K562 (cell line): ENCODE results near the gene HSD11B1L. TPM values are rescaled to one million over a fixed set of nuclear protein-coding genes. Genes with fewer than 3 reads are reported as not detected.

Experiments
- ATAC-seq: fragments of 200-7000 bp; cut with Tn5 transposase; 3 replicates; pipeline ENCODE4 v1.9.1; 2020; ENCODE audit warnings: moderate library complexity
- BruUV-seq: library from RNA; stranded (reverse); fragments of 400-500 nt; replicated peaks from 2 replicates; lab custom pipeline; 2021; lab: Mats Ljungman, UMichigan
- CTCF ChIA-PET: fragments of 300-600 bp; formaldehyde crosslinking; extraction: SDS; loops from one replicate; lab custom pipeline; 2021; ENCODE audit warnings: low intra/inter-chr PET ratio; lab: Yijun Ruan, JAX
- POLR2A ChIA-PET: fragments of 300-600, 350-650 bp; sonication (Branson Sonifier 250); formaldehyde crosslinking; extraction: SDS; loops from one replicate; lab custom pipeline; 2021; ENCODE audit warnings: antibody characterized with exemption, inconsistent platforms; lab: Yijun Ruan, JAX
- DNase-seq, 4 experiments: peaks; one replicate each; pipeline versions ENCODE4 v3.0.0 to v3.0.0-alpha.2; 2011 to 2018; ENCODE audit warnings: low spot score in 3 of 4, mixed read lengths in 3 of 4; ENCODE audit errors: extremely low read depth in 1 of 4
- FAIRE-seq: peaks from 2 replicates; lab custom pipeline; 2011; peaks lifted over from hg19 to GRCh38; lab: Jason Lieb, UNC
- H2AFZ ChIP-seq: 2 replicates; pipeline ENCODE4 v1.6.0; 2011; ENCODE audit warnings: low read depth, low read length, control low read depth, inconsistent platforms
- H3K27ac ChIP-seq: fragments of 200-600 bp; 3 replicates; pipeline ENCODE4 v1.8.0; 2011; ENCODE audit warnings: low read depth, mild to moderate bottlenecking, control low read depth, inconsistent platforms, low read length, moderate library complexity, mixed read lengths; ENCODE audit errors: extremely low read depth
- H3K27me3 ChIP-seq, 2 experiments: fragments of 300-600 bp in 1 of 2; 2 replicates in 1 of 2; 3 replicates in 1 of 2; pipeline versions ENCODE4 v1.6.0 to v1.8.0; 2011; ENCODE audit warnings: inconsistent platforms in 2 of 2, low read length in 2 of 2, mild to moderate bottlenecking in 1 of 2, mixed read lengths in 1 of 2, moderate library complexity in 1 of 2; ENCODE audit not compliant: control insufficient read depth in 2 of 2, insufficient read depth in 2 of 2
- H3K36me3 ChIP-seq: fragments of 300-600 bp; 3 replicates; pipeline ENCODE4 v1.8.0; 2011; ENCODE audit warnings: mild to moderate bottlenecking, low read length, inconsistent platforms; ENCODE audit not compliant: control insufficient read depth, insufficient read depth
- H3K4me1 ChIP-seq, 2 experiments: fragments of 200-600 bp in 1 of 2; replicated peaks in 1 of 2; 2 replicates in 1 of 2; 3 replicates in 1 of 2; pipeline versions ENCODE4 v1.5.1 to v1.8.0; 2011; ENCODE audit warnings: inconsistent platforms in 2 of 2, low read length in 2 of 2, mild to moderate bottlenecking in 1 of 2, mixed read lengths in 1 of 2, moderate library complexity in 1 of 2; ENCODE audit not compliant: control insufficient read depth in 2 of 2, insufficient read depth in 2 of 2
- H3K4me2 ChIP-seq: 2 replicates; pipeline ENCODE4 v1.6.1; 2011; ENCODE audit warnings: low read length, control low read depth, inconsistent platforms, mixed read lengths; ENCODE audit not compliant: insufficient read depth
- H3K4me3 ChIP-seq: fragments of 200-600 bp; sonication (generic), shearing (Covaris generic); 2 replicates; pipeline ENCODE4 v1.5.1; 2016; ENCODE audit warnings: control low read depth, inconsistent platforms
- H3K79me2 ChIP-seq: fragments of 200-600 bp; 3 replicates; pipeline ENCODE4 v1.8.0; 2011; ENCODE audit warnings: low read length, inconsistent platforms; ENCODE audit not compliant: control insufficient read depth, insufficient read depth
- H3K9ac ChIP-seq, 2 experiments: 2 replicates each; pipeline versions ENCODE4 v1.6.0 to v1.6.1; 2011; ENCODE audit warnings: low read depth in 2 of 2, low read length in 2 of 2, control low read depth in 1 of 2, inconsistent platforms in 1 of 2, mild to moderate bottlenecking in 1 of 2, mixed read lengths in 1 of 2; ENCODE audit not compliant: insufficient read depth in 1 of 2
- H3K9me1 ChIP-seq: one replicate; pipeline ENCODE4 v1.6.0; 2011; ENCODE audit warnings: inconsistent platforms, mild to moderate bottlenecking, low read length, moderate library complexity; ENCODE audit not compliant: control insufficient read depth, insufficient read depth
- H3K9me3 ChIP-seq: replicated peaks from 2 replicates; pipeline ENCODE4 v1.5.1; 2011; ENCODE audit warnings: low read depth, low read length, inconsistent platforms; ENCODE audit not compliant: control insufficient read depth, insufficient read depth
- H4K20me1 ChIP-seq: replicated peaks from 2 replicates; pipeline ENCODE4 v1.6.1; 2011; ENCODE audit warnings: low read length, inconsistent platforms, mixed read lengths; ENCODE audit not compliant: control insufficient read depth, insufficient read depth
- CEBPB ChIP-seq: fragments of 450-650 bp; IDR thresholded peaks from 2 replicates; pipeline ENCODE4 v1.6.1; 2016; ENCODE audit warnings: missing genetic modification characterization, missing compliant biosample characterization
- IFI16 ChIP-seq: fragments of 250-450 bp; sonication (Bioruptor Pico); IDR thresholded peaks from 2 replicates; pipeline ENCODE4 v2.1.2; 2022; ENCODE audit warnings: mild to moderate bottlenecking, inconsistent platforms
- NR3C1 ChIP-seq: sonication (generic); formaldehyde crosslinking; IDR thresholded peaks from 2 replicates; pipeline ENCODE4 v1.8.1; 2022; ENCODE audit warnings: missing genetic modification reagents
- POLR2G ChIP-seq: fragments of 200-400 bp; formaldehyde crosslinking; IDR thresholded peaks from 2 replicates; pipeline ENCODE4 v1.6.1; 2017; ENCODE audit warnings: low read depth, mild to moderate bottlenecking, antibody characterized with exemption, low read length, moderate library complexity
- POLR2H ChIP-seq: IDR thresholded peaks from 2 replicates; pipeline ENCODE4 v1.6.1; 2016; ENCODE audit warnings: missing genetic modification characterization, low read depth, mild to moderate bottlenecking, control low read depth, missing compliant biosample characterization, moderate library complexity
- RBM14 ChIP-seq: fragments of 200-400 bp; formaldehyde crosslinking; IDR thresholded peaks from 2 replicates; pipeline ENCODE4 v1.6.1; 2018; ENCODE audit warnings: low read depth, mild to moderate bottlenecking, low read length, moderate library complexity, borderline replicate concordance; ENCODE audit not compliant: insufficient read depth
- STAT5B ChIP-seq: fragments of 250-450 bp; sonication (Bioruptor Pico); IDR thresholded peaks from 2 replicates; pipeline ENCODE4 v1.8.0; 2021; ENCODE audit warnings: mild to moderate bottlenecking, inconsistent platforms
- TAL1 ChIP-seq: fragments of 450-650 bp; IDR thresholded peaks from 2 replicates; pipeline ENCODE4 v1.6.1; 2016; ENCODE audit warnings: mild to moderate bottlenecking
- ZBTB1 ChIP-seq: sonication (generic); formaldehyde crosslinking; IDR thresholded peaks from 2 replicates; pipeline ENCODE4 v1.8.1; 2023; ENCODE audit warnings: missing genetic modification reagents, low read depth, mild to moderate bottlenecking, borderline replicate concordance
- WGBS: fragments of 100-300 bp; shearing (Covaris generic); methylation state at CpG from one replicate; pipeline ENCODE4 v1.1.6; 2016; ENCODE audit warnings: low coverage, mixed read lengths; ENCODE audit not compliant: insufficient coverage; ENCODE audit errors: missing lambda C conversion rate; 5-methylcytosine and 5-hydroxymethylcytosine counted together
- in situ Hi-C: fragments of 300-500 bp; cut with MboI; formaldehyde crosslinking; loops from 4 replicates; pipeline ENCODE4 v1.15.0; 2018; ENCODE audit warnings: inconsistent platforms, mixed read lengths
- intact Hi-C: fragments of 100-400 bp; cut with micrococcal nuclease; formaldehyde crosslinking; loops from 2 replicates; pipeline ENCODE4 v1.14.2; 2022
- polyA plus RNA-seq, 8 experiments: library from polyadenylated mRNA; depleted of rRNA in 4 of 8; stranded (reverse) in 5 of 8; unstranded in 3 of 8; fragments of >200 nt; fragmentation: Nextera tagmentation in 2 of 8; fragmentation: Illumina TruSeq in 1 of 8; extraction: Ambion mirVana in 2 of 8; extraction: Trizol in 1 of 8; gene quantifications; 2 replicates each; pipeline versions ENCODE4 v1.2.1 to v1.2.3, GENCODE V29; 2011 to 2014; ENCODE audit warnings: inconsistent platforms in 1 of 8, missing spikeins in 1 of 8
- total RNA-seq, 7 experiments: library from RNA; depleted of rRNA in 6 of 7; stranded (reverse); fragments of >200 nt in 6 of 7; fragmentation: Illumina TruSeq in 2 of 7; extraction: Trizol in 2 of 7; gene quantifications; 2 replicates each; pipeline versions ENCODE4 v1.2.1 to v1.2.3, GENCODE V29; 2011 to 2021; ENCODE audit warnings: low replicate concordance in 1 of 7
- TF ChIP-seq, protein P1 (sequence below): fragments of 450-650 bp; IDR thresholded peaks from 2 replicates; pipeline ENCODE4 v1.7.0; 2016; ENCODE audit warnings: borderline replicate concordance

The HSD11B1L gene
- total and polyA plus RNA-seq, 9 of the 15 experiments (the other 6 are each of a cell fraction or from before 2014, with no cell fraction given) = 0.31 to 7.7 (median 2.3) TPM

DNA sequence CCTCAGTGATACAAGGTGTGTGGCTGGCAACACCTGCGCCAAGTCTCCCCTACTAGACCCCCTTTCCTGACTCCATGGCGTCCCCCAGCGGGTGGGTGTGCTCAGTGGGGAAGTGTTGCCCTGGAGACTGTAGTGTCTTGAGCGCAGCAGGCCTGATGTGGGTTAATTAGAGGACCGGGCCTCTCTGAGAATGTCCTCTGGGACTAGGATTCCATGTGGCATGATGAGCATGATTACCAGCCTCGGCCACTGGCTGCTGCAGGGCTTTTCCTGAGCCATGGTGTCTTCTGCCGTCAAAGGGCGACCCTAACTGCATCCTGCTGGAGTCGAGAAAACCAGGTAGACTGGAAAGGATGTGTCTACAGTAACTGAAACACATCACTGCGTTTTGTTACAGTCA, 28.6 kb upstream of the HSD11B1L start:
- Histone ChIP-seq H3K36me3 (peaks cover 89% of the 10 kb centered on the region), H3K27me3 (no peaks in the 10 kb centered on the region), H2AFZ (no peak overlapping the region), H3K9me3 (no peaks in the 10 kb centered on the region), H3K9ac (no peak overlapping the region), H3K4me3 (no peak overlapping the region), H3K4me2 (no peak overlapping the region), H3K79me2 (peaks cover 2% of the 10 kb centered on the region; the same call in 1 of the 3 replicates), H4K20me1 (peaks cover 2% of the 10 kb centered on the region; the same call in 1 of the 2 replicates), H3K27ac (no peak overlapping the region), H3K4me1 (no peaks in the 10 kb centered on the region), H3K9me1 (no peaks in the 10 kb centered on the region)
- DNase-seq = no peak
- ATAC-seq = no peak
- 97% methylated on average over 10 of the region's 10 CpGs for WGBS
- no peak for FAIRE-seq
- in situ Hi-C loops = no loop called here
- no TSS peak for BruUV-seq
- TF ChIP-seq RBM14 (no peak), POLR2H (tag) (0 out of 2 replicates have a peak, but pooled peaks have one; percentile 20)
- ChIA-PET CTCF (no interaction called here), POLR2A (no interaction called here)
- intact Hi-C loops = no loop called here

GRCh38 chr19:5654931-5655330, 25.9 kb upstream of the HSD11B1L start:
- 89% methylated on average over 5 of the region's 5 CpGs for WGBS
- no peak overlapping the region for H3K4me3 ChIP-seq
- no TSS peak for BruUV-seq
- H3K27ac ChIP-seq = no peak overlapping the region
- CTCF ChIA-PET = no interaction called here
- no peaks in the 10 kb centered on the region for H3K9me3 ChIP-seq
- no peak for FAIRE-seq
- no peaks in the 10 kb centered on the region for H3K9me1 ChIP-seq
- in situ Hi-C loops (no loop called here), intact Hi-C loops (no loop called here)
- POLR2A ChIA-PET = interaction anchor here (0.6 to 1.5 kb wide), 7 partner anchors 10 to 45 kb away, joined by 3 to 5 read pairs (median 3); no protein-coding TSS in a partner anchor
- no peaks in the 10 kb centered on the region for H3K27me3 ChIP-seq
- H4K20me1 ChIP-seq = peaks cover 2% of the 10 kb centered on the region; the same call in 1 of the 2 replicates
- no peak overlapping the region for H3K4me2 ChIP-seq
- H3K9ac ChIP-seq = no peak overlapping the region
- no peaks in the 10 kb centered on the region for H3K4me1 ChIP-seq
- TF ChIP-seq ZBTB1 (CRISPR knock-in tag) = no peak
- no peak for TF ChIP-seq STAT5B
- TF ChIP-seq CEBPB (tag) = no peak
- TF ChIP-seq POLR2G = no peak
- no peak for TF ChIP-seq NR3C1 (CRISPR knock-in tag)
- TF ChIP-seq IFI16 = no peak
- TF ChIP-seq, protein P1, sequence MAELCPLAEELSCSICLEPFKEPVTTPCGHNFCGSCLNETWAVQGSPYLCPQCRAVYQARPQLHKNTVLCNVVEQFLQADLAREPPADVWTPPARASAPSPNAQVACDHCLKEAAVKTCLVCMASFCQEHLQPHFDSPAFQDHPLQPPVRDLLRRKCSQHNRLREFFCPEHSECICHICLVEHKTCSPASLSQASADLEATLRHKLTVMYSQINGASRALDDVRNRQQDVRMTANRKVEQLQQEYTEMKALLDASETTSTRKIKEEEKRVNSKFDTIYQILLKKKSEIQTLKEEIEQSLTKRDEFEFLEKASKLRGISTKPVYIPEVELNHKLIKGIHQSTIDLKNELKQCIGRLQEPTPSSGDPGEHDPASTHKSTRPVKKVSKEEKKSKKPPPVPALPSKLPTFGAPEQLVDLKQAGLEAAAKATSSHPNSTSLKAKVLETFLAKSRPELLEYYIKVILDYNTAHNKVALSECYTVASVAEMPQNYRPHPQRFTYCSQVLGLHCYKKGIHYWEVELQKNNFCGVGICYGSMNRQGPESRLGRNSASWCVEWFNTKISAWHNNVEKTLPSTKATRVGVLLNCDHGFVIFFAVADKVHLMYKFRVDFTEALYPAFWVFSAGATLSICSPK = no peak
- TF ChIP-seq TAL1 = no peak
- H3K79me2 ChIP-seq = no peaks in the 10 kb centered on the region
- no peak for ATAC-seq
- no peak overlapping the region for H2AFZ ChIP-seq
- H3K36me3 ChIP-seq = peaks cover 93% of the 10 kb centered on the region
- DNase-seq = no peak
